LNCaP clone FGC (cell line): ENCODE data around the gene SEMA5B.

Source experiments
- DNase-seq: peaks from one replicate; pipeline ENCODE4 v3.0.0-alpha.2; 2011; ENCODE audit warnings: low read depth
- H3K4me3 ChIP-seq: 2 replicates; pipeline ENCODE4 v1.5.1; 2011; ENCODE audit warnings: mild to moderate bottlenecking, low read depth, low read length, control low read depth
- CTCF ChIP-seq: IDR thresholded peaks from 2 replicates; pipeline ENCODE4 v1.5.1; 2012; ENCODE audit warnings: mild to moderate bottlenecking; ENCODE audit not compliant: control insufficient read depth, insufficient read depth; ENCODE audit errors: extremely low read depth

Gene SEMA5B

GRCh38 chr3:122972141-122972540, 55.4 kb downstream of the SEMA5B start:
- no peak for DNase-seq
- no peak for TF ChIP-seq CTCF
- H3K4me3 ChIP-seq: no peak overlapping the region

GRCh38 chr3:122969585-122970469, 57.7 kb downstream of the SEMA5B start:
- TF ChIP-seq CTCF: no peak
- DNase-seq: no peak
- no peak overlapping the region for H3K4me3 ChIP-seq

GRCh38 chr3:122967765-122968164, 59.8 kb downstream of the SEMA5B start:
- no peak for DNase-seq
- no peak for TF ChIP-seq CTCF
- no peak overlapping the region for H3K4me3 ChIP-seq

GRCh38 chr3:122967356-122967755, 60.2 kb downstream of the SEMA5B start:
- H3K4me3 ChIP-seq: no peak overlapping the region
- TF ChIP-seq CTCF: no peak
- no peak for DNase-seq

GRCh38 chr3:122966045-122966444, 61.5 kb downstream of the SEMA5B start:
- H3K4me3 ChIP-seq: no peak overlapping the region
- no peak for TF ChIP-seq CTCF
- DNase-seq: no peak

DNA sequence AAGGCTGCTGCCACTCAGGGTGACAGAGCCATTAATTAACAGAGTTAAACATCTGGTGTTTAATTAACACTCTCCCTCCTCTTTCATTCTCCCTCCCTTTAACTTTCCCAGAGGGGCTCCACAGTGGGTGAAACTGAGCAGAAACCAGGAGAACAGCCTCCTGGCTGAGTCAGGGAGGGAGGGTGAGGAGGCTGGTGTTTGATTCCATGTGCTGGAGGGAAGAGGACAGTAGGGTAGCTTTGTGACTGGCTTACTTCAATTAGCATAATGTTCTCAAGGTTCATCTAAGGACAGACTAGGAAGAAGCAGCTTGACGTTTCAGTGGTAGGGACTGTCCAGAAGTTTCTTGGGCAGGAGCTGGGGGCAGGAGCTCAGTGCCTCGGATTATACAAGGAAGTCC, 62.8 kb downstream of the SEMA5B start:
- DNase-seq: no peak
- no peak overlapping the region for H3K4me3 ChIP-seq
- TF ChIP-seq CTCF: no peak

GRCh38 chr3:122962149-122962548, 65.4 kb downstream of the SEMA5B start:
- H3K4me3 ChIP-seq: no peak overlapping the region
- DNase-seq: no peak
- no peak for TF ChIP-seq CTCF
